Inflammatory macrophage treated with lipopolysaccharide for 1 hour (primary cell): Measurements from ENCODE around the gene STPG3.

Source experiments
- DNase-seq, 2 donors: peaks; one replicate each; pipeline ENCODE4 v3.0.0-alpha.2; 2020 to 2022

The STPG3 gene

DNA sequence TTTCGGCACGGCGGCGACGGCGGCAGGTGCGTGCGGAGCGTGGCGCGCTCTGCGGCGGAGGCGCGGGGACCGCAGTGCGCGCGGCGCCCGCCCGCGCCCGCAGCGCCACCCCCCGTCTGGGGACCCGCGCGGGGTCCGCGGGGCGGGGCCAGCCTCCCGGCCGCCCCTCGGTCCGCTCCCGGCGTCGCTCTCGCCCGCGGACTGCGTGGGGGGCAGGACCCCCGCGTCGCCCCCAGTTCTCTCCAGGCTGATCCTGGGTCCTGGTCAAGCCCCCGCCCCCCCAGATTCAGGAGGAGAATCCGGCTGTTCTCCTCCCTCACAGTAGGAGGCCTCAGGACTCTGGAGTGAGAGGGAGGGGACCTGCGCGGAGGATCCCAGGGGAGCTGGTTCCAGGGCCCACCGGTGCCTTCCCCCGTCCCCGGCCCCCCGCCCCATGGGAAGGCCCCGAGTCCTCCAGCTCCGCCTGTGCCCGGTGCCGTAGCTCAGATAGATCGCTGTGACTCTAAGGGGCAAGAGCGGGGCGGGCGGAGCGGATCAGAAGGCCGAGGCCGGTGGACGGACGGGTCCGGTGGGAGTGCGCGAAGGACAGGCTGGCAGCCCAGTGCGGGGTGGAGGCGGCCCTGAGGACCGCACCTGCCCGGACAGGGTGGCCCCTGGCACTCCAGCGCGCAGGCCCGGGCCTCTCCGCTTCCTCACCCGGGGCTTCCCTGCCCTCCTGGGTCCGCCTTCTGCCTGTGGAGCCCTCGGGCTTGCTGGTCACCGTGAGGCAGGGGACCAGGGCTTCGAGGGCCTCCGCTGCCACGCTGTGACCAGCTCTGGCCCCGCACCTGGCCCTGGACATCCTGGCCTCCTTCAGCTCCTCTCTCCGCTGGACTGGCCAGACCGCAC lies 28.7 kb upstream of the STPG3 start, which contains the start of gene RNF208:
TSS of gene RNF208 (minus strand) at position 51 of the 888 bp plus-strand sequence. CDS start 1,028 bp downstream, outside the sequence.
- no peak for DNase-seq

DNA sequence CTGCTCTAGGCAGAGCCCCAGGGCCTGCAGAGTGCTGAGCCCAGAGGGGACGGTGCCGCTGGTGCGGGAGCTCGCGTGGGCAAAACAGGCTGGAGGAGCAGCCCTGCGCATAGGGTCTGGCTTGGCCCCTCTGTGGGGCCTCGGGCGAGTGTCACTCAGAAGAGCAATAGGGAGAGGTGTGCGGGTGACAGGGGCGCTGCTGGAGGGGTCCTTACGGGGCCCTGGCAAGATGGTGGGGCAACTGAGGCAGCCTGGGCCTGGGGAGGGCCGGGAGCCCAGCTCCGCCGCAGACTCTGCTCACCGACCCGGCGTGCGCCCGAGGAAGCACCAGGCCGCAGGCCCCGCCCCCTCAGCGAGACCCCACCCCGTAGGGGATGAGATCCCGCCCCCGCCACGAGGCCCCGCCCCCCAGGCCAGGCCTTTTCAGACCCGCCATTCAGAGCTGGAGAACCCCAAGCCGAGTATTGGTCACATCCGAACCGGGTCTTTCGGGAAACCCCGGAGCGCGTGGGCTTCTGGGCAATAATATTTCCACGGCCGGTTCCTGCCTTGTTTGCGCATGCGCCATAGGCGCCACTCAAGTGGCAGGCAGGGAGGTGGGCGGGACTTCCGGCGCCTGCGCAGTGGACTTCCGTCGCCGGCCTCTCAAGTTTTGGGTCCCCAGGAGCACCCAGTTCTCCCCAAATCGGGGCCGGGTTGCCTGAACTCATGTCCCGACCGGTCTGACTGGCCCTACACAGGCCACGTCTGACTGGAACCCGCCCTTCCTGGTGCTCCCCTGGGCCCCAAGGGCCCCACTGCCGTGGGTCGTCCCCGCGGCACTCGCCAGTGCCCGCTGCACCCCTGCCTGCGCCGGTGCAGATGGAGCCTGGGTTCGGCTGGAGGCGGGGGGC lies 27.8 kb upstream of the STPG3 start:
- peak; percentile 99 to 100 for DNase-seq

DNA sequence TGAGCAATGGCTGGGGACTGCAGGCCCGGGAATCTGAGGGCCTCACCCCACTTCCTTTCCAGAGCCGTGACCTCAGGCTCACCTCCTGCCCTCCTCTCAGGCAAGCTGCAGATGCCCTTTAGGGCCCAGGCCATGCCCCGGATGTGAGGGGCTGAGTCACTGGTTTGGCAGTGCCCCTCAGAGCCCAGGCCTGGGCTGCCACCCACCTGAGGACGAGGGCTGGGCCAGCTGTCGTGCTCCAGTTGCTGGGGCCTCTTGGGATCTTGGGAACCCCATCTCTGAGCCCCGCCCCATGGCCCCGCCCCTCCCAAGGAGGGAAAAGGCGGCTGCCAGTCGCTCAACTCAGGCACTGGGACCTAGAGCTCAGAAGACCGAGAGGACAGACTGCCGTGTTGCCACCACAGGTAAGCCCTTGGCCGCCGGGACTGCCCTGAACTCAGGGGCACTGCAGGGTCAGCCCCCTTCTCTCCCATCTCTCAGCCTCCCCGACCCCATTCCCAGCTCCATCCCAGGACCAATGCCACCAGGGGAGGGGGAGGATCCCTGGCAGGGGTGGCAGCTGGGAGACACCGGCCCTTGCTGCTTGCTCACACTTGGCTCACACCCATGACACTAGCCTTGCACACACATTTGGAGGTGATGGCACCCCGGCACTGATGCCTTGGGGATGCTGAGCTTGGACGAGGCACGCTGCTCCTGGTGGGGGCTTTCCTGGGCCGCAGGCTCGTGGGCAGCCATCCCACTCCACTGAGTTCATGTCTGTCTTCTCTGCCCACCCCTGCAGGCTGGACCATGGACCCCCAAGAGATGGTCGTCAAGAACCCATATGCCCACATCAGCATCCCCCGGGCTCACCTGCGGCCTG lies 26.0 kb upstream of the STPG3 start, which contains the start of gene CYSRT1:
TSS of gene CYSRT1 (plus strand) at position 345 of the 865 bp plus-strand sequence. CDS start at position 793, 448 bp downstream.
- peak in 1 of 2 donors; percentile 21 for DNase-seq

DNA sequence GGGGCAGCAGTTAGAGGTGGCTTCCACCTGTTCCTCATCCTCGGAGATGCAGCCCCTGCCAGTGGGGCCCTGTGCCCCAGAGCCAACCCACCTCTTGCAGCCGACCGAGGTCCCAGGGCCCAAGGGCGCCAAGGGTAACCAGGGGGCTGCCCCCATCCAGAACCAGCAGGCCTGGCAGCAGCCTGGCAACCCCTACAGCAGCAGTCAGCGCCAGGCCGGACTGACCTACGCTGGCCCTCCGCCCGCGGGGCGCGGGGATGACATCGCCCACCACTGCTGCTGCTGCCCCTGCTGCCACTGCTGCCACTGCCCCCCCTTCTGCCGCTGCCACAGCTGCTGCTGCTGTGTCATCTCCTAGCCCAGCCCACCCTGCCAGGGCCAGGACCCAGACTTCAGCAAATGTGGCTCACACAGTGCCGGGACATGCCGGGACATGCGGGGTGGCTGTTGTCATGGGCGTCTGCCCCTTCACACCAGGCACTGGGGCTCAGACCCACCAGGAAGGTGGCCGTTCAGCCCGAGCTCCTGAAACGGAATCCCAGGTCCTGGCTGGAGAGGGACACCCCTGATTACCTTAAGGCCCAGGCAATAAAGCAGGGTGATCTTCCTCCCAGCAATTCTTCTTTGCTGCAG lies 25.3 kb upstream of the STPG3 start:
- DNase-seq = no peak

DNA sequence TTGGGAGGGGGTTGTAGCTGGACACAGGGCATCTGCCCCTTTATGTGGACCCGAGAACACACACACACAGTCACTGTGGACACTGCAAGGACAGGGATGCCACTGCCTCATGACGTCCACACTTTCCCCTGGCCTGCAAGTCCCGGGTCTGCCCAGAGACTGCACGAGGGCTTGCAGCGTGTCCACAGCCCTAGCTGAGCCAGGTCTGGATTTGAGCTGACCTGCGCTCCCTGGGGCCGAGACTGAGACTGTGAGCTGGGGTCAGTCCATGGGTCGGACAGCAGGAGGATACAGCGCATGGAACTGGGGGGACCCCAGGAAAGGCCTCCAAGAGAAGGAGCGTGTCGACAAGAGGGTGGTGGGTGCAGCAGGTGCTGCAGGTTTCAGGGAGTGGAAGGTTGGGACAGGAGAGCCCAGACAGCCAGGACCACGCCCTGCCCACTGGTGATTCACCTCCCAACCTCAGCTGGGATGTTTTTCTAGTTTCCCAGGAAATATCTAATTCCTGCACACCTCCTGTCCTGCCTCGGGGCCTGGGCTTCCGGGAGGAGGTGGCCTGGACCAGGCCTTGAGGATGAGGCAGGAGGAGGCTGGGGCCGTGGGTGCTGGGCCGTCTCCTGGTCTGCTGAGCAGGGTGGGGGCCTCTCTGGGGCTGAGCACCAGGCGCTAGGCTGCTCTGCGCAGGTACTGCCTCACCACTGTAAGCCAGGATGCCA lies 24.6 kb upstream of the STPG3 start:
- no peak for DNase-seq

DNA sequence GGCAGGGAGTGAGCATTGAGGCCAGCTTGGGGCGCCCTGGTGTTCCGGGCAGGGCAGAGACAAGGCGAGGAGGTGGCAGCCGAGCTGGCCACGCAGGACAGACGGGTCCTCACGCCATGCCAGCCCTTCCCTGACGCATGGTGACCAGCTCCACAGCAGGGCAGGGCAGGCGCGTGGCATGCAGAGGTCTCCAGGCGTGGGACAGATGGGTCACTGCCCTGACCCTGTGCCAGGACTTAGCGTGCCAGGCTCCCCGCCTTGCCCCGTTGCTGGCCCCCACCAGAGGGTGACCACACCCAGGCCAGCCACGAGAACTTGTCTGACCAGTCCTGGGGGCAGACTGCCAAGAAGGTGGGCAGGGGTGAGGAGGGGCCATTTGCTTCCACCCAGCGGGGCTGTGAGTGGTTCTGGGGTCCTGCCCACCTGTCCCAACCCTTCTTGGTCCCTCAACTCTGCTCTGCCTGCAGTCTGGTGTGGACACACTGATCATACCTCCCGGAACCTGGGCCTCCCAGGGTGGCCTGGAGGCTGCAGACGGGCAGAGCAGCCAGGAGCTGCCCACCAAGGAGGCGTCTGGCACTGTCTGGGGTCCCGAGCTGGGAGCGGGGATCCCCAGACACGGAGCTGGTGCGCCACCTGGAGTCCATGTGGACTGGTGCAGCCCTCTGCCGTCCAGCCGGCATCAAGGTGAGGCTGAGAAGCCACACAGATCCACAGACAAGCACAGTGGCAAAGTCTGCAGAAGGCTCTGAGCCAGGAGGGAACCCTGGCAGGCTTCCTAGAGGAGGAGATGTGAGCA lies 23.8 kb upstream of the STPG3 start, which contains the start of gene RNF224:
TSS of gene RNF224 (plus strand) at position 449 of the 799 bp plus-strand sequence. CDS start 834 bp downstream, outside the sequence.
- peak; percentile 29 to 79 for DNase-seq

DNA sequence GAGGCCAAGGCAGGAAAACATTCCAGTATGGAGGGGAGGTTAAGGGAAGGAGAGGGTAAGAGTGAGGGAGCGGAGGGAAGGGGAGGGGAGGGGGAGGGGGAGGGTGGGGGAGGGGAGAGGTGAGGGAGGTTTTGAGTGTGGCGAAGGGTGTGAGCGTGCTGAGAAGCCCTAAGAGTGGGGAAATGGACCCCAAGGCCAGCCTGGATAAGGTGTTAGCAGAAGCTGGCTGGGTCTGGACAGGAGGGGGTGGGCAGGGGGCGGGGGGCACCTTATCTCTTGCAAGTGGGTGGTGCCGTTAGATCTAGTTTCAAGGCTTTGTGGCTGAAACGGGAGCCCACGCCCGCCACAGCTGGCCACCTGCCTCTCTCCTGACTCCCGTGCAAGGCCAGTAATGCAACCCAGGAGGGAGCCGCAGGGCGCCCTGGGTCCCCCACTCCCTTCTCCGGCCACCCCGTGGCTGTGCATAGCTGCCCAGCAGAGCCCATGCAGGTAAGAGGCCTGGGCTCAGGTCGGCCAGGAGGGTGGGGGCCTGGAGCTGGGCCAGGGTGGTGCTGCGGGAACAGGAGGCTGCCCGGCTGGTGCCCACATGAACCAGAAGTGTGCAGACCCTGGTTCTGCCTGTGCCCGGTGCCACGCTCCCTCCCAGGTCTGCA lies 23.1 kb upstream of the STPG3 start:
- no peak for DNase-seq

DNA sequence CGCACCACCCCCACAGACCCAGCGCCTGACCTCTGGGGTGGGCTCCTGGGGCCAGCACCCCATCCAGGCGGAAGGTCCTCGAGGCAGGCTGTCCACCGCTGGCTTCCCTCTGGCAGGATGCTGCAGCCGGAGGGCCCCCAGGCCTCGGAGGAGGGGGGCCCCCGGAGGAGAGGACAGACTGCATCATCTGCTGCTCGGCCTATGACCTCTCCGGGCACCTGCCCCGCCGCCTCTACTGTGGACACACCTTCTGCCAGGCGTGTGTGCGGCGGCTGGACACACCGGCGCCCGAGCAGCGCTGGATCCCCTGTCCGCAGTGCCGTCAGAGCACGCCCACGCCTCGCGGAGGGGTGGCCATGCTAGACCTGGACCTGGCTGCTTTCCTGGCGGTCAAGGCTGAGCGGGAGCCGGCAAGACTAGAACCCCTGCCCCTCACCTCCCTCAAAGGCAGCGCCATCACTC lies 22.5 kb upstream of the STPG3 start:
- no peak for DNase-seq

DNA sequence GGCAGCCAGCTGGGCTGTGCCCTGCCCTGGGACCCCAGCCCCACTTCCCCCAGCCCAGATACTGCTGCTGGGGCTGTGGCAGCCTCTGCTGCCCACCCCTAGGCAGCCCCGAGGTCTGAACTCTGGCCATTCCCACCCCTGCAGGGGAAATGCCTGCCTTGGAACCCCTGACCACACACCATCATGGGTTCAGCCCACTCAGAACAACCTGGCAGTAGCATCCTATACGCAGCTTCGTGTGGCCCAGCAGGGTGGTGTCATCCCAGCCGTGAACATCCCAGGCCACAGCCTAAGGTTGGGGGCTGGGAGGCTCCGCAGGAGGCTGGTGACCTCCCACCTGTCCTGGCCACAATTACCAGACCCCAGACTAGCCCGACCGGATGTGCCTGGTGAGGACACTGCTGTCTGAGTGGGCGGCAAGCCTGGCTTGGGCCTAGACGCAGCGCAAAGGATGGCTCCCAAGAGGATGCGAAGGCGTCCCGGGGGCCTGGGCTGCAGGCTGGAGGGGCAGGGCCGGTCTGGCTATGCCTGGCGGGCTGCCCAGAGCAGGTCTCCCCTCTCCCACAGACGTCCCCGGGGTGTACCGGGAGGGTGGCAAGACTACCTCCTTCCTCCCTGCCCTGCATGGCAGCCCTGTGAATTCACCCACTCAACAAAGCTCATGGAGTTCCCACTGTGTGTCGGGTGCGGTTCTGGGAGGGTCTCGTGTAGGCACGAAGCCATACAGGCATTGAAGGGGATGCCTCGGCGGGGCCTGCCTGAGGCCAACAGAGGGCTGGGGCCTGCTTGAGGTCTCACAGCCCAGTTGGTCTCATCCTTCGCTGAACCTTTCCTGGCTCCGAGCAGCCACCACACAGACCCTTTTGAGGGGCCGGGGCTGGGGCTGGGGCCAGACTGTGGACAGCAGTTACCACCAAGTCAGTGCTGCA lies 21.9 kb upstream of the STPG3 start:
- DNase-seq = no peak

DNA sequence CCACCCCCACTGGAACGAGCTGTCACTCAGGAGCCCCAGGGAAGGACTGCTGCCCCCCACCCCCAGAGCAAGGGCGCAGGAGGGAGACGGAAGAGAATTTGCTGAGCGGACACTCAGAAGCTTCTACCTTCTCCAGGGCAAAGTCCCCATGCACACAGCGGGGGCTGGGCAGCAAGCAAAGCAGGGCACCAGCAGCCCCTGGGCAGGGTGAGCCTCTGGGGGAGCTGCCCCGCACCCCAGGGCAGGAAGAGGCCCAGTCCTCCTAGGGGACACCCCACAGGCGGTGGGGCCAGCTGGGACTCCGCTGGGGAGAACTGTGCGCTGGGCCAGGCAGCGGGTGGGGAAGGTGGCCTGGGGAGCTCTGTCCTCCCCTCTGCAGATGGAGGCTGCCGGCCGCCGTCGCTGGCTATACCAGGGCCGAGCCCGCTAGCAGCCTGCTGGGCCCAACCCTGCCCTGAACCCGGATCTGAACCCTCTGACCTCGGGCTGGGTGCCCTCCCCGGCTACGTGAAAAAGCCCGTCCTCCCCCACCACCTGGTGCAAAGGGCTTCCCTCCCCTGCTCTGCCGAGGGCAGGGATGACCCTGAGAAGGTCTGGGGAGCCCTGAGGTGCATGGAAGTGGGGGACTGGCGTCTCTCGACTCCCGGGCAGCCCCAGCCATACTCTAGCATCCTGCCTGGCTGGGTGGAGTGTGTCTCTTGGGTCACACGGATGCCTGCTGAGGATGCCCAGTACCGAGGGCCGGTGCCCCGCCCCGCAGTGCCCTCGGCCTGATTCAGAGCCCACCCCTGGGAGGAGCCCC lies 21.0 kb upstream of the STPG3 start:
- no peak for DNase-seq

DNA sequence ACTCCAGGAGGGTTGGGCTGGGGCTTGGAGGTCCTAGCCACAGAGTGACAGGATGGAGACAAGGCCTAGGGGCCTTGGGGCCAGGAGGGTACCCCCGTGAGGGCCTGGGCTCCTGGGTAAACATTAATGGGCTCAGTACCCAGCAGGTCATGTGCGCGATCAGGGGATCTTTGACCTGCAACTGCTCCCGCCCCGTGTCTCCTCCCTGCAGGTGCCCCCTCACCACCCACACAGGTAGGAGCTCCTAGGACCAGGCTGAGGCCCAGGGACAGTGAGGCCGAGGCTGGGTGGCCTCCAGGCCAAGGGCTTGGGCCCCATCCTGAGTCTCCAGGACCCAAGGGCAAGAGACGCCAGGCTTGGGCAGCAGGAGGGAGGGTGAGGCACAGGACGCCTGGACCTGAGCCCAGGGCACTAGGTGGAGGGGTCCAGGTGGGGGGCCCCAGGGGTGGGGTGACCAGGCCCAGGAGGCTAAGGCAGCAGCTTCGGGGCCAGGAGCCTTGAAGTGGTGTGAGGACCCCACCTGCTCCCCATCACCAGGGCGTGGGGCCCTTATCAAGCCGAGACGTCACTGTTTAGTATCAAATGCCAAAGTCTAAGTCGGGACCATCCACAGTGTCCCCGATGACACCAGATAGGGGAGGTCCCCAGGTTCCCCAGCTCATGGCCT lies 20.2 kb upstream of the STPG3 start, which contains the start of gene SLC34A3:
TSS of gene SLC34A3 (plus strand) at position 197 of the 667 bp plus-strand sequence. CDS start 802 bp downstream, outside the sequence.
- DNase-seq = no peak

DNA sequence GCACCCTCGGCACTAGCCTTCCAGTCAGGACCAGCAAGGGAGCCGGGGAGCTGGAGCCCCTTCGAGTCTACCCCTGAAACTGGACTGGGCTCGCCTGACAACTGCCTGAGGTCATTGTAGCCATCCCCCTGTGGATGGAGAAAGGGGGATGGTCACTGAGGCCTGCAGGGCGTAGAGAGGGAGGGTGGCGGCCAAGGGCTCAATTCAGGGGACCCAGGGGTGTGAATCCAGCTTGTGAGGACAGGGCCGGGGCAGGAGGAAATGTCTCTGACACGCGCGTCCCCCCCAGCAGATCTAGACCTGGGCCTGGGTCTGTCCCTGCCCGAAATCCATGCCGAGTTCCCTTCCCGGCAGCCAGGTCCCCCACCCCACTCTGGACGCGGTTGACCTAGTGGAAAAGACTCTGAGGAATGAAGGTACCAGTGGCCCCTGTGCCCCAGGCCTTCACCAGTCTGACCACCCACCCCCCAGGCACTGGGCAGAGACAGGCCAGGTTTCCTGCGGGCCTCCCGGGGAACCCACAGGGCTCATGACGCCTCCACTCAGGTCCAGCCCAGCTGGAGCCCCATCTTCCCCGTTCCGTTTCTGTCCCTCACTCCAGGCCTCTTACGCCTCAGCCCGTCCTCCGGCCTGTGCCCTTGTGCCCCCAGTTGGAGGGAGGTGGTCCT lies 19.6 kb upstream of the STPG3 start:
- DNase-seq = no peak

DNA sequence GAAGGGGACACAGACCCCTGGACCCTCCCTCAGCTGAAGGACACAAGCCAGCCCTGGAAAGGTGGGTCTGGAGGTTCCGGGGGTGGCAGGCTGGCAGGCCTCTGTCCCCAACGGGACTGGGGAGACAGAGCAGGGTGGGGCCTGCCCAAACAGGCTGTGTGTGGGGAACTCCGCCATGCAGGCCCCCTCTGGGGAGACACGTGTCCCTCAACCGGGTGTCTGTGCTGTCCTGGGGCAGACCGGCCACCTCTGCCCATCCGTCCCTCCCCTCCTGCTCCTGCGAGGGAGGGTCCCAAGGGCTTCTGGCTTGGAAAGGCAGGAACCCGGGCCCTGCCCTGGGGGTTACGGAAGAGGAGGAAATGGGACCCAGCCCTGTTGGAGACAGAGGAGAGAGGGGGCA lies 19.0 kb upstream of the STPG3 start:
- DNase-seq = no peak

DNA sequence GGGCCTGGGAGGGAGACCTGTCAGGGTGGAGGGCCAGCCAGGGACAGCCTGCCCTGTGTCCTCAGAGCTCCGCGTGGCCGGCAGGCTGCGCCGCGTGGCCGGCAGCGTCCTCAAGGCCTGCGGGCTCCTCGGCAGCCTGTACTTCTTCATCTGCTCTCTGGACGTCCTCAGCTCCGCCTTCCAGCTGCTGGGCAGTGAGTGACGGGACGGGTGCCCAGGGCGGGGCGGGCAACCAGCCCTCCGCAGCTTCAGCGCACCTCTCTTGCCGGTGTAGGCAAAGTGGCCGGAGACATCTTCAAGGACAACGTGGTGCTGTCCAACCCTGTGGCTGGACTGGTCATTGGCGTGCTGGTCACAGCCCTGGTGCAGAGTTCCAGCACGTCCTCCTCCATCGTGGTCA lies 18.6 kb upstream of the STPG3 start:
- no peak for DNase-seq

DNA sequence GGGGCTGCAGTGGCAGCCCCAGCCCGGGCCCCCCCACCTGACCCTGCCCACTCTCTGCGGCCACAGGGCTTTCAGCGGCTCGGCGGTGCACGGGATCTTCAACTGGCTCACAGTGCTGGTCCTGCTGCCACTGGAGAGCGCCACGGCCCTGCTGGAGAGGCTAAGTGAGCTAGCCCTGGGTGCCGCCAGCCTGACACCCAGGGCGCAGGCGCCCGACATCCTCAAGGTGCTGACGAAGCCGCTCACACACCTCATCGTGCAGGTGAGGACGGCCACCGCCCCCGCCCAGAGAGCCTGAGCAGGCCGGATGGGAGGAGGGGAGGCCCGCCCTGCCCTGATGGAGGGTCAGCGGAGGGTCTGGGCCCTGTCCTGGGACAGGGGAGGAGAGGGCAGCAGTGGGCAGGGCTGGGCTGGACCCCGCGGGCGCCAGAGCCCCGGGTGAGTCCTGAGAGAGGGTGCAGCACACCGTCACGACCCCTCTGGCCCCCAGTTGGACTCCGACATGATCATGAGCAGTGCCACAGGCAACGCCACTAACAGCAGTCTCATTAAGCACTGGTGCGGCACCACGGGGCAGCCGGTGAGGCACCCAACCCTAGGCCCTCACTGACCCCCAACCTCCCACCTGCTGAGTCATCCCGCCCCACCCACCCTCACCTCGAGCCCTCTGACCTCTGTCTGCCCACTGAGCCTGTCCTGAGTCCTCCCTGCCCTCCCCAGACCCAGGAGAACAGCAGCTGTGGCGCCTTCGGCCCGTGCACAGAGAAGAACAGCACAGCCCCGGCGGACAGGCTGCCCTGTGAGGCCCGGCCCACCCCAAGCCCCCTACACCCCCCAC lies 17.7 kb upstream of the STPG3 start:
- no peak for DNase-seq
